Trophoblast cell (in vitro differentiated cells and primary cell): Measurements from ENCODE around the gene EPB41L3.

Experiments
- DNase-seq, 2 donors: peaks; one replicate each; pipeline ENCODE4 v3.0.0-alpha.2; 2016
- H2AFZ ChIP-seq: 2 replicates; pipeline ENCODE4 v1.6.1; 2013; ENCODE audit warnings: low read length, moderate library complexity, mild to moderate bottlenecking; ENCODE audit not compliant: insufficient read depth, poor library complexity
- H2AK5ac ChIP-seq: 2 replicates; pipeline ENCODE4 v1.6.1; 2013; ENCODE audit warnings: mild to moderate bottlenecking, low read length
- H2BK120ac ChIP-seq: 2 replicates; pipeline ENCODE4 v1.6.1; 2013; ENCODE audit warnings: low read length, mild to moderate bottlenecking, moderate library complexity; ENCODE audit not compliant: insufficient read depth, poor library complexity
- H2BK12ac ChIP-seq: 2 replicates; pipeline ENCODE4 v1.6.1; 2013; ENCODE audit warnings: mild to moderate bottlenecking, low read length, moderate library complexity
- H2BK5ac ChIP-seq: 2 replicates; pipeline ENCODE4 v1.6.1; 2013; ENCODE audit warnings: low read length, low read depth, moderate library complexity, mild to moderate bottlenecking; ENCODE audit not compliant: poor library complexity
- H3K14ac ChIP-seq: 2 replicates; pipeline ENCODE4 v1.6.1; 2013; ENCODE audit warnings: mild to moderate bottlenecking, low read length
- H3K18ac ChIP-seq: 2 replicates; pipeline ENCODE4 v1.6.1; 2013; ENCODE audit warnings: mild to moderate bottlenecking, low read length
- H3K23ac ChIP-seq: 2 replicates; pipeline ENCODE4 v1.6.1; 2013; ENCODE audit warnings: low read length
- H3K27ac ChIP-seq: 2 replicates; pipeline ENCODE4 v1.5.1; 2013; ENCODE audit warnings: low read depth, mild to moderate bottlenecking, inconsistent platforms, low read length, moderate library complexity
- H3K27me3 ChIP-seq: 2 replicates; pipeline ENCODE4 v1.6.1; 2013; ENCODE audit warnings: inconsistent platforms, mild to moderate bottlenecking, low read length, moderate library complexity; ENCODE audit not compliant: insufficient read depth
- H3K36me3 ChIP-seq, 2 experiments: 1 replicate in 1 of 2; 2 replicates in 1 of 2; pipeline ENCODE4 v1.6.1; 2013; ENCODE audit warnings: low read length in 2 of 2, mild to moderate bottlenecking in 2 of 2, moderate library complexity in 1 of 2; ENCODE audit not compliant: insufficient read depth in 2 of 2, control insufficient read depth in 1 of 2
- H3K4ac ChIP-seq: 2 replicates; pipeline ENCODE4 v1.6.1; 2013; ENCODE audit warnings: low read depth, mild to moderate bottlenecking, low read length, moderate library complexity
- H3K4me1 ChIP-seq, 2 experiments: 1 replicate in 1 of 2; 2 replicates in 1 of 2; pipeline ENCODE4 v1.6.1; 2013; ENCODE audit warnings: low read length in 2 of 2, mild to moderate bottlenecking in 2 of 2, moderate library complexity in 1 of 2; ENCODE audit not compliant: insufficient read depth in 2 of 2, control insufficient read depth in 1 of 2
- H3K4me2 ChIP-seq: 2 replicates; pipeline ENCODE4 v1.6.1; 2013; ENCODE audit warnings: inconsistent platforms, mild to moderate bottlenecking, low read length, moderate library complexity
- H3K4me3 ChIP-seq: 2 replicates; pipeline ENCODE4 v1.5.1; 2013; ENCODE audit warnings: mild to moderate bottlenecking, low read depth, low read length, inconsistent platforms
- H3K79me1 ChIP-seq: one replicate; pipeline ENCODE4 v1.6.1; 2013; ENCODE audit warnings: low read length
- H3K79me2 ChIP-seq: 2 replicates; pipeline ENCODE4 v1.6.1; 2013; ENCODE audit warnings: low read length, mild to moderate bottlenecking; ENCODE audit not compliant: control insufficient read depth, insufficient read depth, poor library complexity
- H3K9ac ChIP-seq: 2 replicates; pipeline ENCODE4 v1.6.1; 2013; ENCODE audit warnings: mild to moderate bottlenecking, low read length
- H3K9me3 ChIP-seq: 2 replicates; pipeline ENCODE4 v1.6.1; 2013; ENCODE audit warnings: low read depth, mild to moderate bottlenecking, control low read depth, inconsistent platforms, low read length; ENCODE audit not compliant: insufficient read depth
- H4K12ac ChIP-seq: 2 replicates; pipeline ENCODE4 v1.6.1; 2013; ENCODE audit warnings: low read depth, mild to moderate bottlenecking, low read length, moderate library complexity
- H4K8ac ChIP-seq: 2 replicates; pipeline ENCODE4 v1.6.1; 2013; ENCODE audit warnings: low read depth, mild to moderate bottlenecking, low read length, moderate library complexity
- H4K91ac ChIP-seq: one replicate; pipeline ENCODE4 v1.6.1; 2013; ENCODE audit warnings: low read depth, mild to moderate bottlenecking, low read length, moderate library complexity
- WGBS: extraction: QIAGEN DNeasy Blood & Tissue Kit; methylation state at CpG from one replicate; pipeline ENCODE4 v1.1.7; 2013; ENCODE audit warnings: missing lambda C conversion rate; ENCODE audit not compliant: insufficient read length, insufficient coverage; ENCODE audit errors: extremely low coverage; 5-methylcytosine and 5-hydroxymethylcytosine counted together

EPB41L3 gene

GRCh38 chr18:5481621-5482020, 62.2 kb downstream of the EPB41L3 start:
- no peaks in the 10 kb centered on the region for H3K27me3 ChIP-seq
- peaks cover 0 to 9% of the 10 kb centered on the region in 2 experiments for H3K36me3 ChIP-seq
- peak overlapping the region; percentile 6 for H4K8ac ChIP-seq
- H3K27ac ChIP-seq, result no peak overlapping the region
- no peaks in the 10 kb centered on the region for H3K9me3 ChIP-seq
- H3K79me1 ChIP-seq, result peaks cover 3% of the 10 kb centered on the region
- no peak overlapping the region for H3K4me2 ChIP-seq
- no peak overlapping the region for H4K12ac ChIP-seq
- H3K14ac ChIP-seq, result peak overlapping the region; percentile 42
- H3K23ac ChIP-seq, result no peak overlapping the region
- no peak overlapping the region for H3K9ac ChIP-seq
- H3K18ac ChIP-seq, result peak overlapping the region; percentile 3
- H3K79me2 ChIP-seq, result no peaks in the 10 kb centered on the region
- H2AFZ ChIP-seq, result no peak overlapping the region
- H2BK12ac ChIP-seq, result peak overlapping the region; percentile 4
- DNase-seq, result no peak
- peaks cover 6 to 10% of the 10 kb centered on the region in 2 experiments for H3K4me1 ChIP-seq
- H2BK5ac ChIP-seq, result no peak overlapping the region
- H2BK120ac ChIP-seq, result no peak overlapping the region
- H3K4ac ChIP-seq, result peak overlapping the region; percentile 70
- H2AK5ac ChIP-seq, result peak overlapping the region; percentile 7
- H4K91ac ChIP-seq, result peak overlapping the region; percentile 71
- WGBS, result no CpG with 5 or more reads among the region's 5 CpGs
- H3K4me3 ChIP-seq, result no peak overlapping the region

DNA sequence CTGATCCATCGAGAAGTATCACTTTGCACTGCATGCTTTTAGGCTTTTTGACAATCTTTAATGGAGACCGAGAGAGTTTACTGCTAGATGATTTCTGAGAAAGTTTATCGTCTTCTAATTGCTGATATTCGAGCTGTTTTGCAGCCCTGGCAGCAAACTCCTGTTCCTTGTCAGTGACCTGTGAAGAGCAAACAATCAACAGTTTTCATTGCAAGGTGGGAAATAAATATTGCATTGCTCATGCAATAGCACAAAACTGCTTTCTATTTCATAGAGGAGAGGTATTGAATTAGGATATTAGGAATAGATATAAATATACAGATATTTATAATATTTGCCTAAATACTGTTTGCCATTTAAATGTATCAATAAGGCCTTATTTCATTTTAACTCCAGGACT, 65.5 kb downstream of the EPB41L3 start:
- H3K4me1 ChIP-seq, result peaks cover 6 to 12% of the 10 kb centered on the region in 2 experiments
- H3K4me2 ChIP-seq, result no peak overlapping the region
- H4K12ac ChIP-seq, result no peak overlapping the region
- no peak overlapping the region for H4K8ac ChIP-seq
- no peak overlapping the region for H3K18ac ChIP-seq
- H2AFZ ChIP-seq, result no peak overlapping the region
- H3K79me2 ChIP-seq, result no peaks in the 10 kb centered on the region
- H3K9ac ChIP-seq, result no peak overlapping the region
- no peaks in the 10 kb centered on the region for H3K27me3 ChIP-seq
- no peak overlapping the region for H2BK120ac ChIP-seq
- no peak overlapping the region for H3K4ac ChIP-seq
- WGBS, result no CpG with 5 or more reads among the region's 4 CpGs
- H3K36me3 ChIP-seq, result peaks cover 2 to 17% of the 10 kb centered on the region in 2 experiments
- DNase-seq, result no peak
- peaks cover 3% of the 10 kb centered on the region for H3K79me1 ChIP-seq
- no peaks in the 10 kb centered on the region for H3K9me3 ChIP-seq
- H3K4me3 ChIP-seq, result no peak overlapping the region
- no peak overlapping the region for H4K91ac ChIP-seq
- no peak overlapping the region for H3K14ac ChIP-seq
- no peak overlapping the region for H2BK12ac ChIP-seq
- no peak overlapping the region for H3K23ac ChIP-seq
- no peak overlapping the region for H2AK5ac ChIP-seq
- no peak overlapping the region for H2BK5ac ChIP-seq
- H3K27ac ChIP-seq, result peak overlapping the region; percentile 45

GRCh38 chr18:5476961-5477800, 66.6 kb downstream of the EPB41L3 start:
- Histone ChIP-seq H3K79me2 (no peaks in the 10 kb centered on the region), H3K4ac (no peak overlapping the region), H3K36me3 (peaks cover 2 to 23% of the 10 kb centered on the region in 2 experiments), H3K4me3 (no peak overlapping the region), H4K12ac (no peak overlapping the region), H3K14ac (no peak overlapping the region), H3K23ac (no peak overlapping the region), H2BK5ac (no peak overlapping the region), H3K27ac (peak overlapping the region; percentile 39), H2AK5ac (no peak overlapping the region), H4K8ac (no peak overlapping the region), H3K27me3 (no peaks in the 10 kb centered on the region), H3K4me2 (no peak overlapping the region), H3K79me1 (peaks cover 3% of the 10 kb centered on the region), H3K4me1 (peaks cover 6 to 12% of the 10 kb centered on the region in 2 experiments), H3K9me3 (no peaks in the 10 kb centered on the region), H2BK12ac (no peak overlapping the region), H2BK120ac (no peak overlapping the region), H2AFZ (no peak overlapping the region), H3K18ac (no peak overlapping the region), H4K91ac (peak overlapping the region; percentile 3), H3K9ac (no peak overlapping the region)
- DNase-seq, result no peak
- no CpG with 5 or more reads among the region's 6 CpGs for WGBS

- WGBS, result no CpG with 5 or more reads among the region's 8 CpGs
- H2BK120ac ChIP-seq, result no peak overlapping the region
- H3K4ac ChIP-seq, result no peak overlapping the region
- peaks cover 2 to 29% of the 10 kb centered on the region in 2 experiments for H3K36me3 ChIP-seq
- peaks cover 0 to 8% of the 10 kb centered on the region in 2 experiments for H3K4me1 ChIP-seq
- H3K9me3 ChIP-seq, result no peaks in the 10 kb centered on the region
- no peak for DNase-seq
- no peaks in the 10 kb centered on the region for H3K79me2 ChIP-seq
- no peak overlapping the region for H2AFZ ChIP-seq
- H3K23ac ChIP-seq, result no peak overlapping the region
- no peak overlapping the region for H4K12ac ChIP-seq
- H4K91ac ChIP-seq, result no peak overlapping the region
- no peak overlapping the region for H3K4me2 ChIP-seq
- no peak overlapping the region for H3K9ac ChIP-seq
- H3K4me3 ChIP-seq, result no peak overlapping the region
- no peak overlapping the region for H3K18ac ChIP-seq
- H3K14ac ChIP-seq, result no peak overlapping the region
- H3K27me3 ChIP-seq, result no peaks in the 10 kb centered on the region
- H2BK12ac ChIP-seq, result no peak overlapping the region
- H3K27ac ChIP-seq, result no peak overlapping the region
- H2AK5ac ChIP-seq, result no peak overlapping the region
- H4K8ac ChIP-seq, result no peak overlapping the region
- no peaks in the 10 kb centered on the region for H3K79me1 ChIP-seq
- H2BK5ac ChIP-seq, result no peak overlapping the region
Measured at GRCh38 chr18:5475267-5475666, 68.5 kb downstream of the EPB41L3 start.
